IMR-90 (cell line): Measurements from ENCODE around the gene RBFA. TPM values are rescaled to one million over a fixed set of nuclear protein-coding genes. Genes with fewer than 3 reads are reported as not detected.
A peak's percentile ranks its signal among the peaks of the same experiment; 100 is the strongest.

ENCODE experiments used
- ATAC-seq: fragments of 200-7000 bp; cut with Tn5 transposase; 2 replicates; pipeline ENCODE4 v1.9.1; 2020; ENCODE audit warnings: low read depth, mild to moderate bottlenecking, moderate library complexity
- BruUV-seq: library from RNA; stranded (reverse); fragments of 400-500 nt; replicated peaks from 2 replicates; lab custom pipeline; 2021; lab: Mats Ljungman, UMichigan
- CTCF ChIA-PET: fragments of 300-600 bp; formaldehyde crosslinking; extraction: SDS; loops from one replicate; lab custom pipeline; 2021; ENCODE audit warnings: antibody characterized with exemption; lab: Yijun Ruan, JAX
- POLR2A ChIA-PET: fragments of 300-600 bp; sonication (Branson Sonifier 250); formaldehyde crosslinking; loops from one replicate; lab custom pipeline; 2022; ENCODE audit warnings: antibody characterized with exemption; ENCODE audit not compliant: unreplicated experiment; lab: Charles Lee
- DNase-seq: peaks from one replicate; pipeline ENCODE4 v3.0.0; 2013
- H2AFZ ChIP-seq: replicated peaks from 2 replicates; pipeline ENCODE3; 2013; ENCODE audit warnings: low read length, mild to moderate bottlenecking; ENCODE audit not compliant: poor library complexity
- H2AK5ac ChIP-seq: 2 replicates; pipeline ENCODE4 v1.6.1; 2013; ENCODE audit warnings: low read depth, low read length, inconsistent platforms
- H2AK9ac ChIP-seq: replicated peaks from 2 replicates; pipeline ENCODE3; 2013; ENCODE audit warnings: mild to moderate bottlenecking, low read depth, low read length, moderate library complexity; ENCODE audit not compliant: poor library complexity
- H2BK120ac ChIP-seq: 2 replicates; pipeline ENCODE4 v1.6.1; 2013; ENCODE audit warnings: low read depth, low read length, inconsistent platforms
- H2BK15ac ChIP-seq: 3 replicates; pipeline ENCODE4 v1.6.1; 2013; ENCODE audit warnings: low read depth, low read length, inconsistent platforms
- H2BK20ac ChIP-seq: 2 replicates; pipeline ENCODE4 v1.6.1; 2013; ENCODE audit warnings: low read depth, mild to moderate bottlenecking, inconsistent platforms, low read length, moderate library complexity
- H2BK5ac ChIP-seq: 2 replicates; pipeline ENCODE4 v1.6.1; 2013; ENCODE audit warnings: mild to moderate bottlenecking, low read depth, low read length, inconsistent platforms; ENCODE audit not compliant: poor library complexity, severe bottlenecking
- H3K14ac ChIP-seq: replicated peaks from 2 replicates; pipeline ENCODE4 v1.6.1; 2013; ENCODE audit warnings: low read depth, low read length, inconsistent platforms
- H3K18ac ChIP-seq: 2 replicates; pipeline ENCODE4 v1.6.1; 2013; ENCODE audit warnings: low read depth, low read length, control low read depth
- H3K23ac ChIP-seq: 2 replicates; pipeline ENCODE4 v1.6.1; 2013; ENCODE audit warnings: low read depth, low read length, inconsistent platforms
- H3K27ac ChIP-seq: 2 replicates; pipeline ENCODE4 v1.5.1; 2013; ENCODE audit warnings: mild to moderate bottlenecking, control low read depth, low read length; ENCODE audit not compliant: insufficient read depth
- H3K27me3 ChIP-seq: 2 replicates; pipeline ENCODE4 v1.6.1; 2013; ENCODE audit warnings: low read length; ENCODE audit not compliant: control insufficient read depth, insufficient read depth
- H3K36me3 ChIP-seq: 2 replicates; pipeline ENCODE4 v1.6.1; 2013; ENCODE audit warnings: low read length, mixed read lengths; ENCODE audit not compliant: control insufficient read depth, insufficient read depth
- H3K4ac ChIP-seq: 2 replicates; pipeline ENCODE4 v1.6.1; 2013; ENCODE audit warnings: low read depth, low read length, inconsistent platforms
- H3K4me1 ChIP-seq: 2 replicates; pipeline ENCODE4 v1.6.1; 2013; ENCODE audit warnings: low read length, mixed read lengths; ENCODE audit not compliant: control insufficient read depth, insufficient read depth
- H3K4me2 ChIP-seq: 2 replicates; pipeline ENCODE4 v1.6.1; 2013; ENCODE audit warnings: low read depth, mild to moderate bottlenecking, control low read depth, low read length, moderate library complexity
- H3K4me3 ChIP-seq: 2 replicates; pipeline ENCODE4 v1.5.1; 2013; ENCODE audit warnings: low read depth, mild to moderate bottlenecking, control low read depth, low read length, moderate library complexity; ENCODE audit not compliant: insufficient read depth
- H3K56ac ChIP-seq: 2 replicates; pipeline ENCODE4 v1.6.1; 2013; ENCODE audit warnings: low read length, inconsistent platforms; ENCODE audit not compliant: insufficient read depth; ENCODE audit errors: extremely low read depth
- H3K79me1 ChIP-seq, 2 experiments: 2 replicates each; pipeline ENCODE4 v1.6.1; 2013; ENCODE audit warnings: low read length in 2 of 2, inconsistent platforms in 1 of 2, low read depth in 1 of 2
- H3K9ac ChIP-seq: 2 replicates; pipeline ENCODE4 v1.6.1; 2013; ENCODE audit warnings: low read depth, low read length, control low read depth
- H3K9me1 ChIP-seq: 2 replicates; pipeline ENCODE4 v1.6.1; 2013; ENCODE audit warnings: low read length, inconsistent platforms; ENCODE audit not compliant: insufficient read depth
- H3K9me3 ChIP-seq: 2 replicates; pipeline ENCODE4 v1.6.1; 2013; ENCODE audit warnings: low read length; ENCODE audit not compliant: control insufficient read depth, insufficient read depth
- H4K20me1 ChIP-seq: 2 replicates; pipeline ENCODE4 v1.6.1; 2013; ENCODE audit warnings: low read length, inconsistent platforms; ENCODE audit not compliant: insufficient read depth
- H4K5ac ChIP-seq: 2 replicates; pipeline ENCODE4 v1.6.1; 2013; ENCODE audit warnings: mild to moderate bottlenecking, low read depth, low read length, control low read depth
- H4K8ac ChIP-seq, 2 experiments: 2 replicates each; pipeline ENCODE4 v1.6.1; 2013; ENCODE audit warnings: low read depth in 2 of 2, low read length in 2 of 2, control low read depth in 1 of 2, inconsistent platforms in 1 of 2
- H4K91ac ChIP-seq: 2 replicates; pipeline ENCODE4 v1.6.1; 2013; ENCODE audit warnings: low read depth, low read length, inconsistent platforms; ENCODE audit not compliant: insufficient read depth
- BHLHE40 ChIP-seq: fragments of 150-350 bp; IDR thresholded peaks from 2 replicates; pipeline ENCODE4 v1.6.1; 2016; ENCODE audit warnings: mild to moderate bottlenecking, low read depth, low read length
- CHD1 ChIP-seq: IDR thresholded peaks from 2 replicates; pipeline ENCODE4 v1.6.1; 2012; ENCODE audit warnings: low read depth, low read length, improper control_type of control experiment
- MAFK ChIP-seq: IDR thresholded peaks from 2 replicates; pipeline ENCODE4 v1.6.1; 2012; ENCODE audit warnings: low read depth, low read length, improper control_type of control experiment
- NFE2L2 ChIP-seq: fragments of 150-350 bp; IDR thresholded peaks from 2 replicates; pipeline ENCODE4 v1.6.1; 2016; ENCODE audit warnings: low read depth, mild to moderate bottlenecking, low read length
- RAD21 ChIP-seq: IDR thresholded peaks from 2 replicates; pipeline ENCODE4 v1.6.1; 2012; ENCODE audit warnings: low read length, improper control_type of control experiment
- WGBS, 2 experiments: methylation state at CpG; one replicate each; pipeline versions ENCODE4 v1.1.5 to v1.1.7; 2013; ENCODE audit warnings: missing lambda C conversion rate in 2 of 2; ENCODE audit not compliant: insufficient read length in 1 of 2; ENCODE audit errors: extremely low coverage in 2 of 2; 5-methylcytosine and 5-hydroxymethylcytosine counted together
- dilution Hi-C: fragments of 300-500 bp; cut with HindIII; formaldehyde crosslinking; loops from one replicate; pipeline ENCODE4 v1.14.3; 2018; ENCODE audit warnings: low sequenced_read_pairs; ENCODE audit not compliant: unreplicated experiment
- in situ Hi-C: fragments of 300-500 bp; cut with MboI; formaldehyde crosslinking; loops from 3 replicates; pipeline ENCODE4 v1.14.3; 2019; ENCODE audit warnings: low sequenced_read_pairs, inconsistent platforms, mixed read lengths
- intact Hi-C: fragments of 100-400 bp; cut with micrococcal nuclease; formaldehyde crosslinking; loops from 2 replicates; pipeline ENCODE4 v1.10.0; 2022
- polyA plus RNA-seq, 3 experiments: library from polyadenylated mRNA; depleted of rRNA; stranded (reverse); fragments of >200 nt; gene quantifications; 2 replicates each; pipeline ENCODE4 v1.2.3, GENCODE V29; 2012; ENCODE audit warnings: low replicate concordance in 1 of 3
- total RNA-seq: library from RNA; depleted of rRNA; stranded (reverse); fragments of >200 nt; gene quantifications from 2 replicates; pipeline ENCODE4 v1.2.3, GENCODE V29; 2012

The RBFA gene
- total and polyA plus RNA-seq, 2 of the 4 experiments (the other 2 are of a cell fraction) = 21.0 to 38.0 TPM

GRCh38 chr18:80050797-80051196 is 16.6 kb downstream of the RBFA start:
- ChIA-PET POLR2A (no interaction called here), CTCF (no interaction called here)
- dilution Hi-C loops = no loop called here
- Histone ChIP-seq H3K4me2 (no peak overlapping the region), H2BK15ac (no peak overlapping the region), H2AFZ (no peak overlapping the region), H3K36me3 (peaks cover 6% of the 10 kb centered on the region; the same call in 1 of the 2 replicates), H3K18ac (no peak overlapping the region), H2BK5ac (no peak overlapping the region), H4K8ac (no peak overlapping the region), H2AK9ac (peak overlapping the region; percentile 10), H4K5ac (no peak overlapping the region), H3K9me1 (no peaks in the 10 kb centered on the region), H3K79me1 (no peaks in the 10 kb centered on the region), H3K27me3 (no peaks in the 10 kb centered on the region), H2BK120ac (no peak overlapping the region), H3K4me1 (no peaks in the 10 kb centered on the region), H3K14ac (no peak overlapping the region), H3K9me3 (peaks cover 16% of the 10 kb centered on the region), H3K27ac (no peak overlapping the region), H4K91ac (no peak overlapping the region), H3K56ac (no peak overlapping the region), H3K9ac (no peak overlapping the region), H2AK5ac (no peak overlapping the region), H2BK20ac (no peak overlapping the region), H4K20me1 (no peaks in the 10 kb centered on the region), H3K4ac (no peak overlapping the region), H3K23ac (no peak overlapping the region), H3K4me3 (no peak overlapping the region)
- BruUV-seq = no TSS peak
- in situ Hi-C loops = no loop called here
- TF ChIP-seq BHLHE40 (no peak), RAD21 (no peak), MAFK (no peak), NFE2L2 (no peak), CHD1 (no peak)
- DNase-seq (no peak), ATAC-seq (no peak)
- intact Hi-C loops = no loop called here
- WGBS, 2 experiments = 100% methylated on average over 4 of the region's 6 CpGs; no CpG with 5 or more reads in 1 of the 2 experiments
